NCI-H128 (cell line): ENCODE results near the gene STXBP5L.
"Not testable (repeated sequence)": the region's sequence is repeated elsewhere in the genome, so short reads cannot be mapped to it uniquely, and the experiment has no call there.

Experiments used
- DNase-seq: peaks from one replicate; lab custom pipeline; 2025; ENCODE audit not compliant: unreplicated experiment; lab: John Stamatoyannopoulos, UW

The STXBP5L gene

DNA sequence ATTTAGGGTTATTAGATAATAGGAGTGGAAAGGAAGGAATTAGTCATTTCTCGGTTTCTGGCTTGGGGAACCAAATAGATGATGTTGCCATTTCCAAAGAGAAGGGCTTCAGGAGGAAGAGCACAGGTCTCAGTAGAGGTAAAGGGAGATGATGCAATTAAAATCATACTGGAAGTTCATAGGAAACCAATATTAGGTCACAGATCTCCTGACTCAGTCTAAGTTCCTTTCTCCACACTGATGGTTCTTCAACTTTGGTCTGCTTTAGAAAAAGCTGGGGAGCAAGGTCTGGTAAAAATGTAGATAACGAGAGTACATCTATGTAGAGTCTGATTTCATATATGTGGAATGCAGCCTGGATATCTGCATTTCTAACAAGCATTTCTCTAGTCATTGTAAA lies 506.9 kb downstream of the STXBP5L start:
- no peak for DNase-seq

- no peak for DNase-seq
These were observed 510.2 kb downstream of the STXBP5L start for GRCh38 chr3:121418182-121418581.

GRCh38 chr3:121424549-121424948 lies 516.5 kb downstream of the STXBP5L start:
- DNase-seq, result no peak

DNA sequence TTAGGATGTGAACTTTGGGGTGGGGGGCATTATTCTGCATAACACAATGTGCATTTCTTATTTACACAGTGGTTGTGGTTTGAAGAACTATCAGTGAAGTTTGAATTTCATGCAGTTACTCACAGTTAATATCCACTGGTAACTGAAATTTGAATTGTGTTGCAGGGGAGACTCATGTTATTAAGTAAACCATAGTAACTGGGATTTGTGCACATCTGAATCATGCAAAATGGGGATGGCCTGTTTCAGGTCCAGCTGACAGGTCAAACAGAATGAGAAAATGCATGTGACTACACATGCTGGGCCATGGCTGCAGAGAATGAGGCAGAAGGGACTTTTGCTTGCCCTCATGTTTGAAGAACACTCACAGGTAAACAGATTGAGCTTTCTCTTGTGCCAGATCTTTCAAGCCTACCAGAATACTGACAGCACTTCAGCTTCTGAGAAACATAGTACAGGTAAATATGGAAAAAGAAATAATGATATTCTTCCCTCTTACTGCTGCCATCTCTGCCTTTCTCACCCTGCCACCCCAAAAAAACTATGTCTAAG lies 522.7 kb downstream of the STXBP5L start:
- DNase-seq, result no peak

- no peak for DNase-seq
These were observed 523.9 kb downstream of the STXBP5L start for GRCh38 chr3:121431726-121432517.

DNA sequence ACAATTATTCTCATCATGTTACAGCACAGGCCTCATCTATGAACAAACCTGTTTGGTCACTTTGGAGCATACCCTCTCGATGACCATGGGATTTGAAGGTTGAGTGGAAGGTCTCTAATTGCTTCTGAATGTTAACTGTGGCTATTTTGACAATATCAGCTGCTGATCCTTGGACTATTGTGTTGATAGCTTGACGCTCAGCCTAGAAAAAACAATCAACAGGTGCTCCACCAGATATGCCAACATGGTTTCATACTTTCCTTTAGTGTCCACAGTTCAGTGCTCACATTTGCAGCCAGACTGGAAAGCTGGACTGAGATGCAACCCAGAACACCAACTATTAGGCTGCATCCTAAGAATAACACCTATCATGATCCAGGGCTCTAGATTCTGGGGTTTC lies 528.1 kb downstream of the STXBP5L start:
- DNase-seq, result no peak

DNA sequence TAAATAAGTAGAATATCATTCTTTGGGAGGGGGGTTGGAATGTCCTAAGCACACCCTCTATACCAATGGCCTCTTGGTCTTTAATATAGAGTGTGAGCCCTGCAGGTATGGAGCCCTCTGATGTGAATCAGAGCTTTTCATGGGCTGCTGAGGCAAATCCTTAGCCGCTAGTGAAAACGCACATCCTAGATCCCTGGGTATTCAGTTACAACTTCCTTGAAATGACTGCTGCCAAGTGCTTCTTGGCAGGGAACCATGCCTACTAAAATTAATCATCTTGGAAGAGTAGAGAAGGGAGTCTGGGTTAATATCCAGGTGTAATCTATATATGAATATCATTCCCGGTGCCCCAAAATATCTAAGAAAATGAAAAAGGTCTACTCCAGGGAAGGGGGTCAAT lies 528.6 kb downstream of the STXBP5L start:
- DNase-seq, result no peak

DNA sequence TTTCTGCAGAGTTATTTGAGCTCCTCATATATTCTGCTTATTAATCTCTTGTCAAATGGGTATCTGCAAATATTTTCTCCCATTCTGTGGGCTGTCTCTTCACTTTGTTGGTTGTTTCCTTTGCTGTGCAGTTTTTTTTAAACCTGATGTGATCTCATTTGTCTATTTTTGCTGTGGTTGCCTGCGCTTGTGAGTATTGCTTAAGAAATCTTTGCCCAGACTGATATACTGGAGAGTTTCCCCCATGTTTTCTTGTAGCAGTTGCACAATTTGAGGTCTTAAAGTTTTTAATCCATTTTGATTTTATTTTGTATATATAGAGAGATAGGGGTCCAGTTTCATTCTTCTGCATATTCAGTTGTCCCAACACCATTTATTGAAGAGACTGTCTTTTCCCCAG lies 535.5 kb downstream of the STXBP5L start:
- DNase-seq, result no peak

GRCh38 chr3:121451752-121452151 lies 543.7 kb downstream of the STXBP5L start:
- not testable (repeated sequence) for DNase-seq

DNA sequence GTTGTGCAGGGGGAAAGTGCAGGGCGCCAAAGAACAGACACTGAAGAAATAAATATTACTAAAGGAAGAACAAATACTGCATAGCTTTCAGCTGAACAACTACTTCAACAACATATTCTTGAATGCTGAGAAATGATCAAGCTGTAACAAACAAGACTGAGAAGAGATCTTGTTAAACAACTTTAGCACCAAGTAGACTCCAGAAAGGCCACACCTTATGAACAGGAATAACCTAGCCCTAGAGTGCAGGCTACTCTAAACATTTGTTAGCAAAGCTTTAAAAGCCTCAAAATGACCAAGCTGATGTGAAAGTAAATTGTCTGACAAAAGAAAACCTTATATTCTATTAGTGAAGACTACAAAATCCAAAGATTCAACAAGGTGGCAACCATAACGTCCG lies 554.6 kb downstream of the STXBP5L start:
- no peak for DNase-seq

- no peak for DNase-seq
These were observed 555.7 kb downstream of the STXBP5L start for GRCh38 chr3:121463745-121464144.

- DNase-seq, result no peak
These were observed 559.1 kb downstream of the STXBP5L start for GRCh38 chr3:121467085-121467484.

DNA sequence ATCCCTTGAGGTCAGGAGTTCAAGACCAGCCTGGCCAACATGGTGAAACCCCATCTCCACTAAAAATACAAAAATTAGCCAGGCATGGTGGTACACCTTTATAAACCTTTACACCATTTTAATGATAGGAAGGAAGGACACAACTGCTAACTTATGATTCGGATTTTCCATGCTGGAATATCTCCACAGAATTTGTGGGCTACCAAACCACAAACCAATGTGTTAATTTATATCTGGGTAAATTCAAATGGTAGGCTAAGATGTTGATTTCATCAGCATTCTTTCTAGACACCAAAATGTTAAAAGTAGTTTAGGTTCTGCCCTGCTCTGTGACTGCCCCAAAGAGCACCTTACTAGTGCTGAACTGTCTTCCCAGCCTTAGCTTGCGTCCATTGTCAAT lies 565.0 kb downstream of the STXBP5L start:
- no peak for DNase-seq
